Neuronal stem cell (in vitro differentiated cells): ENCODE results near the gene PACRG.

ENCODE experiments used
- DNase-seq: peaks from one replicate; pipeline ENCODE4 v3.0.0-alpha.2; 2013; ENCODE audit warnings: low spot score
- H2AFZ ChIP-seq: one replicate; pipeline ENCODE4 v1.6.1; 2013; ENCODE audit warnings: mild to moderate bottlenecking, low read length, inconsistent platforms
- H2AK5ac ChIP-seq: 2 replicates; pipeline ENCODE4 v1.6.1; 2013; ENCODE audit warnings: low read depth, mild to moderate bottlenecking, inconsistent platforms, low read length, moderate library complexity, mixed read lengths
- H2BK120ac ChIP-seq: 2 replicates; pipeline ENCODE4 v1.6.1; 2013; ENCODE audit warnings: low read depth, mild to moderate bottlenecking, inconsistent platforms, low read length, moderate library complexity, mixed read lengths
- H2BK12ac ChIP-seq: one replicate; pipeline ENCODE4 v1.6.1; 2013; ENCODE audit warnings: low read length, inconsistent platforms
- H2BK15ac ChIP-seq: 2 replicates; pipeline ENCODE4 v1.6.1; 2013; ENCODE audit warnings: mild to moderate bottlenecking, low read length, inconsistent platforms, mixed read lengths
- H2BK5ac ChIP-seq: one replicate; pipeline ENCODE4 v1.6.1; 2013; ENCODE audit warnings: inconsistent platforms, mild to moderate bottlenecking, low read length, moderate library complexity
- H3K14ac ChIP-seq: one replicate; pipeline ENCODE4 v1.6.1; 2013; ENCODE audit warnings: low read length, inconsistent platforms
- H3K18ac ChIP-seq: 2 replicates; pipeline ENCODE4 v1.6.1; 2013; ENCODE audit warnings: low read length, inconsistent platforms
- H3K23ac ChIP-seq: 2 replicates; pipeline ENCODE4 v1.6.1; 2013; ENCODE audit warnings: low read depth, mild to moderate bottlenecking, mixed read lengths, low read length, inconsistent platforms; ENCODE audit not compliant: poor library complexity
- H3K27ac ChIP-seq: replicated peaks from 3 replicates; pipeline ENCODE4 v1.5.1; 2013; ENCODE audit warnings: low read length, inconsistent platforms
- H3K27me3 ChIP-seq, 3 experiments: 2 replicates each; pipeline ENCODE4 v1.6.1; 2013; ENCODE audit warnings: low read length in 3 of 3, mild to moderate bottlenecking in 2 of 3, inconsistent platforms in 1 of 3, low read depth in 1 of 3, mixed read lengths in 1 of 3, moderate library complexity in 1 of 3; ENCODE audit not compliant: control insufficient read depth in 3 of 3, insufficient read depth in 3 of 3
- H3K36me3 ChIP-seq, 2 donors: replicated peaks in 1 of 2; 2 replicates each; pipeline ENCODE4 v1.6.1; 2013; ENCODE audit warnings: low read length in 2 of 2; ENCODE audit not compliant: control insufficient read depth in 2 of 2, insufficient read depth in 2 of 2
- H3K4ac ChIP-seq: 2 replicates; pipeline ENCODE4 v1.6.1; 2013; ENCODE audit warnings: inconsistent platforms, mild to moderate bottlenecking, low read length, moderate library complexity
- H3K4me1 ChIP-seq, 2 donors: 1 replicate in 1 of 2; 2 replicates in 1 of 2; pipeline ENCODE4 v1.6.1; 2013; ENCODE audit warnings: low read length in 2 of 2, low read depth in 1 of 2; ENCODE audit not compliant: control insufficient read depth in 2 of 2, insufficient read depth in 1 of 2
- H3K4me2 ChIP-seq: one replicate; pipeline ENCODE4 v1.6.1; 2013; ENCODE audit warnings: mild to moderate bottlenecking, low read length, inconsistent platforms; ENCODE audit not compliant: insufficient read depth, poor library complexity, severe bottlenecking
- H3K4me3 ChIP-seq, 2 donors: 2 replicates each; pipeline ENCODE4 v1.5.1; 2013; ENCODE audit warnings: low read length in 2 of 2, mild to moderate bottlenecking in 2 of 2, inconsistent platforms in 1 of 2, moderate library complexity in 1 of 2
- H3K79me1 ChIP-seq: one replicate; pipeline ENCODE4 v1.6.1; 2013; ENCODE audit warnings: low read depth, mild to moderate bottlenecking, inconsistent platforms, low read length, moderate library complexity
- H3K9ac ChIP-seq: one replicate; pipeline ENCODE4 v1.6.1; 2013; ENCODE audit warnings: mild to moderate bottlenecking, low read depth, low read length, inconsistent platforms; ENCODE audit not compliant: poor library complexity
- H3K9me3 ChIP-seq, 2 donors: replicated peaks in 1 of 2; 2 replicates each; pipeline versions ENCODE3 to v1.6.1; 2013; ENCODE audit warnings: low read length in 2 of 2, mild to moderate bottlenecking in 2 of 2, inconsistent platforms in 1 of 2, low read depth in 1 of 2, mixed read lengths in 1 of 2, moderate library complexity in 1 of 2; ENCODE audit not compliant: control insufficient read depth in 2 of 2, insufficient read depth in 1 of 2
- H4K8ac ChIP-seq: one replicate; pipeline ENCODE4 v1.6.1; 2013; ENCODE audit warnings: low read depth, mild to moderate bottlenecking, inconsistent platforms, low read length, moderate library complexity
- H4K91ac ChIP-seq: one replicate; pipeline ENCODE4 v1.6.1; 2013; ENCODE audit warnings: low read length, low read depth, mild to moderate bottlenecking, inconsistent platforms; ENCODE audit not compliant: poor library complexity
- WGBS, 2 donors: extraction: QIAGEN DNeasy Blood & Tissue Kit; methylation state at CpG; one replicate each; pipeline ENCODE4 v1.1.7; 2013; ENCODE audit warnings: missing lambda C conversion rate in 2 of 2, mixed read lengths in 1 of 2; ENCODE audit not compliant: insufficient read length in 2 of 2, insufficient replicate concordance in 1 of 2; ENCODE audit errors: extremely low coverage in 2 of 2; 5-methylcytosine and 5-hydroxymethylcytosine counted together

PACRG gene

GRCh38 chr6:162913206-162913605 lies 185.4 kb downstream of the PACRG start:
- Histone ChIP-seq H3K4me1 (no peaks in the 10 kb centered on the region), H3K9ac (no peak overlapping the region), H3K4ac (no peak overlapping the region), H3K23ac (no peak overlapping the region), H4K91ac (no peak overlapping the region), H2AK5ac (no peak overlapping the region), H3K14ac (no peak overlapping the region), H3K36me3 (no peaks in the 10 kb centered on the region), H2BK15ac (no peak overlapping the region), H3K27me3 (no peaks in the 10 kb centered on the region), H2BK120ac (no peak overlapping the region), H3K9me3 (no peaks in the 10 kb centered on the region), H3K18ac (no peak overlapping the region), H2BK5ac (no peak overlapping the region), H4K8ac (no peak overlapping the region), H2AFZ (no peak overlapping the region), H3K27ac (no peak overlapping the region), H3K79me1 (no peaks in the 10 kb centered on the region), H3K4me3 (no peak overlapping the region), H3K4me2 (no peak overlapping the region), H2BK12ac (no peak overlapping the region)
- WGBS, 2 donors, result no CpG with 5 or more reads among the region's 5 CpGs
- no peak for DNase-seq

- H4K91ac ChIP-seq, result no peak overlapping the region
- no peaks in the 10 kb centered on the region for H3K36me3 ChIP-seq
- no peak for DNase-seq
- no peaks in the 10 kb centered on the region for H3K27me3 ChIP-seq
- no peak overlapping the region for H4K8ac ChIP-seq
- no peak overlapping the region for H3K9ac ChIP-seq
- H3K4me3 ChIP-seq, result no peak overlapping the region
- H3K18ac ChIP-seq, result no peak overlapping the region
- H3K27ac ChIP-seq, result no peak overlapping the region
- H2AFZ ChIP-seq, result no peak overlapping the region
- no peak overlapping the region for H2BK120ac ChIP-seq
- no peak overlapping the region for H3K14ac ChIP-seq
- H2BK15ac ChIP-seq, result no peak overlapping the region
- H3K79me1 ChIP-seq, result no peaks in the 10 kb centered on the region
- no peaks in the 10 kb centered on the region for H3K4me1 ChIP-seq
- no peak overlapping the region for H2BK5ac ChIP-seq
- H3K4ac ChIP-seq, result no peak overlapping the region
- WGBS, 2 donors, result no CpG with 5 or more reads among the region's 1 CpG
- no peaks in the 10 kb centered on the region for H3K9me3 ChIP-seq
- no peak overlapping the region for H2BK12ac ChIP-seq
- no peak overlapping the region for H3K4me2 ChIP-seq
- H3K23ac ChIP-seq, result no peak overlapping the region
- H2AK5ac ChIP-seq, result no peak overlapping the region
Measured at GRCh38 chr6:162917506-162917905, 189.7 kb downstream of the PACRG start.

GRCh38 chr6:162921062-162921461 lies 193.3 kb downstream of the PACRG start:
- WGBS, 2 donors, result no CpG with 5 or more reads among the region's 6 CpGs
- Histone ChIP-seq H3K79me1 (no peaks in the 10 kb centered on the region), H3K14ac (no peak overlapping the region)

GRCh38 chr6:162921510-162922040 lies 193.8 kb downstream of the PACRG start:
- Histone ChIP-seq H2AFZ (peak overlapping the region; percentile 58), H4K8ac (no peak overlapping the region), H3K27me3 (no peaks in the 10 kb centered on the region), H3K14ac (no peak overlapping the region), H3K4ac (no peak overlapping the region), H2BK120ac (no peak overlapping the region), H3K23ac (no peak overlapping the region), H3K4me1 (no peaks in the 10 kb centered on the region), H3K79me1 (no peaks in the 10 kb centered on the region), H3K18ac (no peak overlapping the region), H2AK5ac (no peak overlapping the region), H3K4me3 (no peak overlapping the region), H2BK15ac (no peak overlapping the region), H4K91ac (no peak overlapping the region), H2BK12ac (no peak overlapping the region), H3K9me3 (peaks cover 0 to 5% of the 10 kb centered on the region in 2 donors), H3K4me2 (no peak overlapping the region), H2BK5ac (no peak overlapping the region), H3K9ac (no peak overlapping the region), H3K36me3 (no peaks in the 10 kb centered on the region), H3K27ac (no peak overlapping the region)
- WGBS, 2 donors, result no CpG with 5 or more reads among the region's 7 CpGs
- DNase-seq, result no peak

More at GRCh38 chr6:162921062-162921461, 193.3 kb downstream of the PACRG start:
- no peak overlapping the region for H3K4ac ChIP-seq
- H2BK12ac ChIP-seq, result no peak overlapping the region
- H2AFZ ChIP-seq, result peak overlapping the region; percentile 58
- H4K8ac ChIP-seq, result no peak overlapping the region
- peak overlapping the region; percentile 51 for H3K18ac ChIP-seq
- no peak overlapping the region for H3K4me2 ChIP-seq
- H3K9ac ChIP-seq, result no peak overlapping the region
- no peak overlapping the region for H3K4me3 ChIP-seq
- no peak for DNase-seq
- H3K27me3 ChIP-seq, result no peaks in the 10 kb centered on the region
- no peaks in the 10 kb centered on the region for H3K4me1 ChIP-seq
- H2BK120ac ChIP-seq, result no peak overlapping the region
- no peaks in the 10 kb centered on the region for H3K36me3 ChIP-seq
- H3K27ac ChIP-seq, result no peak overlapping the region
- H2AK5ac ChIP-seq, result no peak overlapping the region
- no peak overlapping the region for H4K91ac ChIP-seq
- H3K9me3 ChIP-seq, result peaks cover 0 to 5% of the 10 kb centered on the region in 2 donors
- no peak overlapping the region for H3K23ac ChIP-seq
- no peak overlapping the region for H2BK5ac ChIP-seq
- H2BK15ac ChIP-seq, result no peak overlapping the region
